Measurements from ENCODE around the gene HMCN2.

GRCh38 chr9:130470269-130470668 lies 204.7 kb downstream of the HMCN2 start:
- no peak for TF ChIP-seq POLR2AphosphoS5 (IDR thresholded peaks at IDR 0.05)
- no peak for TF ChIP-seq EP300 (IDR thresholded peaks at IDR 0.05)
- TF ChIP-seq POLR2A (IDR thresholded peaks at IDR 0.05) = no peak

Measured in upper lobe of left lung (tissue), 4 donors.